ENCODE measurements around the gene MEP1B.

MEP1B gene

GRCh38 chr18:32208577-32208976, 18.7 kb downstream of the MEP1B start:
- H3K4me2 ChIP-seq (ENCODE audit: low read length): no peak overlapping the region
- H3F3A ChIP-seq (ENCODE audit: insufficient read depth, low read length): no peaks in the 10 kb centered on the region
- H4K20me1 ChIP-seq (ENCODE audit: insufficient read depth, low read length): no peaks in the 10 kb centered on the region
- no peaks in the 10 kb centered on the region for H3K79me2 ChIP-seq (ENCODE audit: insufficient read depth, low read length)
- H3K4me3 ChIP-seq (ENCODE audit: low read depth, low read length, poor library complexity, severe bottlenecking): no peak overlapping the region
- H2AFZ ChIP-seq (ENCODE audit: low read length): no peak overlapping the region
- no peak overlapping the region for H3K9ac ChIP-seq (ENCODE audit: low read length)
- TF ChIP-seq EZH2 (IDR thresholded peaks at IDR 0.05; ENCODE audit: borderline replicate concordance, low read length): no peak
- TF ChIP-seq, protein P1, sequence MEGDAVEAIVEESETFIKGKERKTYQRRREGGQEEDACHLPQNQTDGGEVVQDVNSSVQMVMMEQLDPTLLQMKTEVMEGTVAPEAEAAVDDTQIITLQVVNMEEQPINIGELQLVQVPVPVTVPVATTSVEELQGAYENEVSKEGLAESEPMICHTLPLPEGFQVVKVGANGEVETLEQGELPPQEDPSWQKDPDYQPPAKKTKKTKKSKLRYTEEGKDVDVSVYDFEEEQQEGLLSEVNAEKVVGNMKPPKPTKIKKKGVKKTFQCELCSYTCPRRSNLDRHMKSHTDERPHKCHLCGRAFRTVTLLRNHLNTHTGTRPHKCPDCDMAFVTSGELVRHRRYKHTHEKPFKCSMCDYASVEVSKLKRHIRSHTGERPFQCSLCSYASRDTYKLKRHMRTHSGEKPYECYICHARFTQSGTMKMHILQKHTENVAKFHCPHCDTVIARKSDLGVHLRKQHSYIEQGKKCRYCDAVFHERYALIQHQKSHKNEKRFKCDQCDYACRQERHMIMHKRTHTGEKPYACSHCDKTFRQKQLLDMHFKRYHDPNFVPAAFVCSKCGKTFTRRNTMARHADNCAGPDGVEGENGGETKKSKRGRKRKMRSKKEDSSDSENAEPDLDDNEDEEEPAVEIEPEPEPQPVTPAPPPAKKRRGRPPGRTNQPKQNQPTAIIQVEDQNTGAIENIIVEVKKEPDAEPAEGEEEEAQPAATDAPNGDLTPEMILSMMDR (IDR thresholded peaks at IDR 0.05; ENCODE audit: low read length): no peak
- H3K27ac ChIP-seq (ENCODE audit: low read depth, low read length, poor library complexity, severe bottlenecking): no peak overlapping the region
- no peaks in the 10 kb centered on the region for H3K9me2 ChIP-seq (ENCODE audit: low read depth, low read length)
- peaks cover 3% of the 10 kb centered on the region; the same call in 1 of the 2 replicates for H3K27me3 ChIP-seq (ENCODE audit: insufficient read depth, low read length)
- no peaks in the 10 kb centered on the region for H3K4me1 ChIP-seq (ENCODE audit: insufficient read depth, low read length, severe bottlenecking)
- H3K9me3 ChIP-seq (ENCODE audit: low read length): no peaks in the 10 kb centered on the region
- H3K36me3 ChIP-seq (ENCODE audit: insufficient read depth, low read length): no peaks in the 10 kb centered on the region

DNA sequence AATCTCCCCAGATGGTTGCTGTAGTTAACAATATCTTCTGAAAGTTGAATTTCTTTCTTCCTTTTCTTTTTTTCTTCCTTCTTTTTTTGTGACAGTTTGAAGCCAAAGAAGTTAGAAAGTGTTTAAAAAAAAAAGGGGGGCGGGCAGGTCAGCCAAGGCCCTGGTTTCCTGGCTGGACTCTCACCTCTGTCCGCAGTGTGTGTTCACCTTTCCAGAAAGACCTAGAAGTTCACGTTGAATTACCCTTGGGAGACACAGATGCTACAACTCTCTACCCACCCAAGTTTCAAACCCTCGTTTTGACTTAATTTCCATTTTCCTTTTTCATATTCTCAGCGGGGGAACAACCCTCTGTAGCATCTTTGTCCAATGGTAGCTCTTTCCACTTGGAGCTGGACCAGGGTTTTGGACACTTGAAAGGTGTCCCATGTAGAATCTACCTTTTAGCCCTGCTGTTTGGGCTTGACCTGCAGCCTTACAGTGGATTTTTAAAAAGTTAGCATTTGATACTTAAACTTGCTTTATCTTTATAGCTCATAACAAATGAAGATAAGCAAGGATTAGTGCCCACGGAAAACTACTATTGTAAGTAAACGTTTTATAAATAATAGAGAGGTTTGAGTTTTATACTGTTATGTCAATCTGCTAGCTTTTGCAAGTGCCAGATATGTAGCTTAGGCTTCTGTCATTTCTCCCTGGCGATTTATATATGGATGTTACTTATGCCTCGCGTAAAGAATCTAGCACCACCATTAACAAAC, 20.0 kb downstream of the MEP1B start:
- no peak overlapping the region for H3K27ac ChIP-seq (ENCODE audit: low read depth, low read length, poor library complexity, severe bottlenecking)
- no peak for TF ChIP-seq EZH2 (IDR thresholded peaks at IDR 0.05; ENCODE audit: borderline replicate concordance, low read length)
- TF ChIP-seq, protein P1 (IDR thresholded peaks at IDR 0.05; ENCODE audit: low read length): no peak

GRCh38 chr18:32213693-32214092, 23.9 kb downstream of the MEP1B start:
- Histone ChIP-seq H3K36me3 (ENCODE audit: insufficient read depth, low read length) (no peaks in the 10 kb centered on the region), H3K27me3 (ENCODE audit: insufficient read depth, low read length) (no peaks in the 10 kb centered on the region), H3K4me2 (ENCODE audit: low read length) (no peak overlapping the region), H3K9me2 (ENCODE audit: low read depth, low read length) (no peaks in the 10 kb centered on the region), H4K20me1 (ENCODE audit: insufficient read depth, low read length) (no peaks in the 10 kb centered on the region), H3K9ac (ENCODE audit: low read length) (no peak overlapping the region), H3K79me2 (ENCODE audit: insufficient read depth, low read length) (no peaks in the 10 kb centered on the region), H3K4me1 (ENCODE audit: insufficient read depth, low read length, severe bottlenecking) (no peaks in the 10 kb centered on the region), H3K27ac (ENCODE audit: low read depth, low read length, poor library complexity, severe bottlenecking) (no peak overlapping the region), H3K4me3 (ENCODE audit: low read depth, low read length, poor library complexity, severe bottlenecking) (no peak overlapping the region), H2AFZ (ENCODE audit: low read length) (no peak overlapping the region), H3K9me3 (ENCODE audit: low read length) (no peaks in the 10 kb centered on the region), H3F3A (ENCODE audit: insufficient read depth, low read length) (no peaks in the 10 kb centered on the region)
- TF ChIP-seq EZH2 (IDR thresholded peaks at IDR 0.05; ENCODE audit: borderline replicate concordance, low read length): no peak
- TF ChIP-seq, protein P1 (IDR thresholded peaks at IDR 0.05; ENCODE audit: low read length): no peak

More for the DNA sequence above, 20.0 kb downstream of the MEP1B start:
- no peak overlapping the region for H3K4me2 ChIP-seq (ENCODE audit: low read length)
- no peaks in the 10 kb centered on the region for H4K20me1 ChIP-seq (ENCODE audit: insufficient read depth, low read length)
- no peak overlapping the region for H3K9ac ChIP-seq (ENCODE audit: low read length)
- no peak overlapping the region for H3K4me3 ChIP-seq (ENCODE audit: low read depth, low read length, poor library complexity, severe bottlenecking)
- H3K4me1 ChIP-seq (ENCODE audit: insufficient read depth, low read length, severe bottlenecking): no peaks in the 10 kb centered on the region
- no peaks in the 10 kb centered on the region for H3K9me2 ChIP-seq (ENCODE audit: low read depth, low read length)
- H3F3A ChIP-seq (ENCODE audit: insufficient read depth, low read length): no peaks in the 10 kb centered on the region
- H3K36me3 ChIP-seq (ENCODE audit: insufficient read depth, low read length): no peaks in the 10 kb centered on the region
- H3K79me2 ChIP-seq (ENCODE audit: insufficient read depth, low read length): no peaks in the 10 kb centered on the region
- H3K9me3 ChIP-seq (ENCODE audit: low read length): no peaks in the 10 kb centered on the region
- no peaks in the 10 kb centered on the region for H3K27me3 ChIP-seq (ENCODE audit: insufficient read depth, low read length)
- H2AFZ ChIP-seq (ENCODE audit: low read length): no peak overlapping the region

All from OCI-LY1 (cell line).